Prostate gland (tissue), 2 donors: ENCODE data around the gene CDK16. TPM values are rescaled to one million over a fixed set of nuclear protein-coding genes. Genes with fewer than 3 reads are reported as not detected.

Experiments
- DNase-seq: peaks from one replicate; pipeline ENCODE4 v3.0.0-alpha.2; 2019; ENCODE audit warnings: low spot score
- H3K27ac ChIP-seq, 2 donors: fragments of 200-600 bp; sonication (generic); 2 replicates each; pipeline ENCODE4 v1.5.1; 2017 to 2019
- H3K27me3 ChIP-seq: fragments of 200-600 bp; sonication (generic); replicated peaks from 2 replicates; pipeline ENCODE4 v1.5.1; 2019; ENCODE audit not compliant: insufficient read depth
- H3K36me3 ChIP-seq, 2 donors: fragments of 200-600 bp; sonication (generic); 1 replicate in 1 of 2; 2 replicates in 1 of 2; pipeline versions ENCODE4 v1.5.1 to v1.8.1; 2017 to 2019
- H3K4me1 ChIP-seq: fragments of 200-600 bp; sonication (generic); replicated peaks from 2 replicates; pipeline ENCODE4 v1.5.1; 2019
- H3K4me3 ChIP-seq, 2 donors: fragments of 200-600 bp; sonication (generic); 2 replicates each; pipeline ENCODE4 v1.5.1; 2017 to 2019
- H3K9me3 ChIP-seq: fragments of 200-600 bp; sonication (generic); 2 replicates; pipeline ENCODE4 v1.5.1; 2017
- CTCF ChIP-seq, 4 experiments: fragments of 200-600 bp in 2 of 4; fragments of 450-650 bp in 2 of 4; sonication (generic) in 2 of 4; IDR thresholded peaks; 1 replicate in 3 of 4; 2 replicates in 1 of 4; pipeline ENCODE4 v1.5.1; 2016 to 2019; ENCODE audit warnings: antibody characterized with exemption in 4 of 4, mild to moderate bottlenecking in 2 of 4, moderate library complexity in 2 of 4
- POLR2A ChIP-seq: fragments of 450-650 bp; IDR thresholded peaks from one replicate; pipeline ENCODE4 v1.6.1; 2016; ENCODE audit warnings: antibody characterized with exemption, mild to moderate bottlenecking
- POLR2AphosphoS5 ChIP-seq: sonication (generic); formaldehyde crosslinking; IDR thresholded peaks from one replicate; pipeline ENCODE4 v1.6.1; 2017; ENCODE audit warnings: antibody characterized with exemption
- WGBS: methylation state at CpG from one replicate; pipeline ENCODE4 v1.1.5; 2018; 5-methylcytosine and 5-hydroxymethylcytosine counted together
- intact Hi-C: fragments of 100-400 bp; cut with DNase I; formaldehyde crosslinking; loops from one replicate; pipeline ENCODE4 v1.14.2; 2022
- total RNA-seq, 2 donors: library from RNA; depleted of rRNA; stranded (reverse); fragments of >200 nt; gene quantifications; one replicate each; pipeline ENCODE4 v1.1.0, GENCODE V29; 2016

The CDK16 gene
- total RNA-seq, 2 donors from 2014 or later: 63.5 to 173 TPM

GRCh38 chrX:47216393-47216925 lies 2.0 kb upstream of the CDK16 start:
- no peaks in the 10 kb centered on the region for H3K27me3 ChIP-seq
- no peaks in the 10 kb centered on the region for H3K4me1 ChIP-seq
- TF ChIP-seq POLR2A (no peak), POLR2AphosphoS5 (no peak), CTCF (IDR thresholded peaks at IDR 0.05) (no peak)
- no peaks in the 10 kb centered on the region for H3K36me3 ChIP-seq
- 64% methylated on average over 8 of the region's 8 CpGs for WGBS
- H3K9me3 ChIP-seq: no peaks in the 10 kb centered on the region
- H3K4me3 ChIP-seq: no peak overlapping the region
- H3K27ac ChIP-seq: peak overlapping the region; percentile 84 to 97
- intact Hi-C loops: loop anchor here (5.0 kb wide), 1 partner anchor 146 kb away; no protein-coding TSS in a partner anchor
- no peak for DNase-seq

- H3K9me3 ChIP-seq: no peaks in the 10 kb centered on the region
- TF ChIP-seq CTCF (IDR thresholded peaks at IDR 0.05) (no peak), POLR2AphosphoS5 (no peak), POLR2A (no peak)
- H3K27ac ChIP-seq: peak overlapping the region; percentile 84 to 97
- peak; percentile 8 for DNase-seq
- H3K36me3 ChIP-seq: no peaks in the 10 kb centered on the region
- under 1% methylated on average over 22 of the region's 22 CpGs for WGBS
- no peaks in the 10 kb centered on the region for H3K4me1 ChIP-seq
- H3K27me3 ChIP-seq: no peaks in the 10 kb centered on the region
- H3K4me3 ChIP-seq: peak overlapping the region; percentile 7 to 10
- intact Hi-C loops: loop anchor here (5.0 kb wide), 1 partner anchor 145 kb away; no protein-coding TSS in a partner anchor
Observed at GRCh38 chrX:47217121-47217851, 1.2 kb upstream of the CDK16 start.

- WGBS: 0% methylated on average over 14 of the region's 31 CpGs
Observed at GRCh38 chrX:47217852-47218279, 615 bp upstream of the CDK16 start.

GRCh38 chrX:47218920-47219815 lies 687 bp downstream of the CDK16 start:
- TF ChIP-seq CTCF (IDR thresholded peaks at IDR 0.05) (no peak), POLR2A (no peak), POLR2AphosphoS5 (no peak)
- Histone ChIP-seq H3K27ac (peak overlapping the region; percentile 95 to 97), H3K9me3 (no peaks in the 10 kb centered on the region), H3K36me3 (no peaks in the 10 kb centered on the region), H3K4me1 (no peaks in the 10 kb centered on the region), H3K4me3 (peak overlapping the region; percentile 68 to 70), H3K27me3 (no peaks in the 10 kb centered on the region)
- no peak for DNase-seq
- 5% methylated on average over 19 of the region's 60 CpGs for whole genome bisulfite sequencing
- intact Hi-C loops: loop anchor here (5.0 kb wide), 1 partner anchor 143 kb away; no protein-coding TSS in a partner anchor

More at GRCh38 chrX:47217852-47218279, 615 bp upstream of the CDK16 start:
- H3K36me3 ChIP-seq: no peaks in the 10 kb centered on the region
- no peaks in the 10 kb centered on the region for H3K4me1 ChIP-seq
- no peaks in the 10 kb centered on the region for H3K27me3 ChIP-seq
- TF ChIP-seq POLR2A (peak; percentile 44), POLR2AphosphoS5 (no peak)
- H3K4me3 ChIP-seq: peak overlapping the region; percentile 68 to 70
- H3K9me3 ChIP-seq: no peaks in the 10 kb centered on the region
- intact Hi-C loops: loop anchor here (5.0 kb wide), 1 partner anchor 144 kb away; no protein-coding TSS in a partner anchor
- peak overlapping the region; percentile 95 to 97 for H3K27ac ChIP-seq
- peak; percentile 96 for DNase-seq

- no peak for DNase-seq
- Histone ChIP-seq H3K36me3 (no peaks in the 10 kb centered on the region), H3K27ac (no peak overlapping the region), H3K9me3 (no peaks in the 10 kb centered on the region), H3K27me3 (no peaks in the 10 kb centered on the region), H3K4me3 (no peak overlapping the region), H3K4me1 (no peaks in the 10 kb centered on the region)
- 83% methylated on average over 1 of the region's 4 CpGs for WGBS
- intact Hi-C loops: no loop called here
- no peak for TF ChIP-seq CTCF (IDR thresholded peaks at IDR 0.05)
- no peak for TF ChIP-seq POLR2AphosphoS5
- no peak for TF ChIP-seq POLR2A
Observed at GRCh38 chrX:47221756-47222155, 3.3 kb downstream of the CDK16 start.
